ENCODE data around the gene CCDC70. TPM values are rescaled to one million over a fixed set of nuclear protein-coding genes. Genes with fewer than 3 reads are reported as not detected.

Gene CCDC70
- total and polyA plus RNA-seq, 9 donors: not detected

DNA sequence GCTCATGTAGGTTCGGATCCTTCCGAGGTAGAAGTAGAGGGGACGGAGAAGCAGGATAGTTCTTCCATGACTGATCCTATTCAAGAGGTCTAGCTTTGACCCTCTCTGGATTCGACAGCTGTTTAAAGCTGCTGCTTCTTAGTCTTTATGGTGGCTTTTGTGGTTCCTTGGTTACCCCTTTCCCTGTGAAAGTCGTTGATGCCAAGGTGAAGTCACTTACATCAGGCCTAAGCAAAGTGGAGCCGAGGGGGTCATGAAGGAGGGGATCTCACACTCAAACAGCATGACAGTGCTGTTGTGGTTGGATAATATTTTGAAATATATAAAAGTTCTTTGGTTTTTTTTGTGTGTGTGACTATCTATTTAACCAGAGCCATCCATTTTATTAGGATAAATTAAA is 8.1 kb downstream of the CCDC70 start:
- TF ChIP-seq EP300 (IDR thresholded peaks at IDR 0.05) (no peak), POLR2A (IDR thresholded peaks at IDR 0.05) (no peak)
- TF ChIP-seq, protein P1, sequence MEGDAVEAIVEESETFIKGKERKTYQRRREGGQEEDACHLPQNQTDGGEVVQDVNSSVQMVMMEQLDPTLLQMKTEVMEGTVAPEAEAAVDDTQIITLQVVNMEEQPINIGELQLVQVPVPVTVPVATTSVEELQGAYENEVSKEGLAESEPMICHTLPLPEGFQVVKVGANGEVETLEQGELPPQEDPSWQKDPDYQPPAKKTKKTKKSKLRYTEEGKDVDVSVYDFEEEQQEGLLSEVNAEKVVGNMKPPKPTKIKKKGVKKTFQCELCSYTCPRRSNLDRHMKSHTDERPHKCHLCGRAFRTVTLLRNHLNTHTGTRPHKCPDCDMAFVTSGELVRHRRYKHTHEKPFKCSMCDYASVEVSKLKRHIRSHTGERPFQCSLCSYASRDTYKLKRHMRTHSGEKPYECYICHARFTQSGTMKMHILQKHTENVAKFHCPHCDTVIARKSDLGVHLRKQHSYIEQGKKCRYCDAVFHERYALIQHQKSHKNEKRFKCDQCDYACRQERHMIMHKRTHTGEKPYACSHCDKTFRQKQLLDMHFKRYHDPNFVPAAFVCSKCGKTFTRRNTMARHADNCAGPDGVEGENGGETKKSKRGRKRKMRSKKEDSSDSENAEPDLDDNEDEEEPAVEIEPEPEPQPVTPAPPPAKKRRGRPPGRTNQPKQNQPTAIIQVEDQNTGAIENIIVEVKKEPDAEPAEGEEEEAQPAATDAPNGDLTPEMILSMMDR (IDR thresholded peaks at IDR 0.05): no peak
- intact Hi-C loops (cut with DNase I): no loop called here
- Histone ChIP-seq H3K27ac (no peak overlapping the region), H3K4me3 (no peak overlapping the region), H3K27me3 (no peaks in the 10 kb centered on the region), H3K4me1 (ENCODE audit: insufficient read depth) (no peaks in the 10 kb centered on the region), H3K9me3 (no peaks in the 10 kb centered on the region), H3K36me3 (no peaks in the 10 kb centered on the region)
- DNase-seq: no peak
- 81 to 89% (median 84%) methylated on average over 6 of the region's 6 CpGs for whole genome bisulfite sequencing, 3 donors

DNA sequence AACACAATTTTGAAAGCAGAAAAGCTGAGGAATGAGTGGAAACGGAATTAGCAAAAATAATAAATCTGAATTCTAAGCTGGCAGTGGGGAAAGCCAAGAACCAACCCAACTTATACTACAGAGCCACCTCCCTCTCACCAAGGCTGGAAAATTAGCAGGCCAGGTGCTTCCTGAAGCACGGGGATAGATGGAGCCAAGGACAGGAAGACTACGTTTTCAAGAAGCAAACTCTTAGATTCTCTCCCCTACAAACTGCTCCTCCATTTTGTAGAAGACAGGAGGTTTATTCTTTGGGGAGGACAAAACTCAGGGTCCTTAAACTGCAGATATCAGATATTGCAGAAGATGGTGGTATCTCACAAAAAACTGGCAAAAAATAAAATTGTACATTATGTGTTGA is 8.8 kb downstream of the CCDC70 start:
- no peaks in the 10 kb centered on the region for H3K27me3 ChIP-seq
- intact Hi-C loops (cut with DNase I): no loop called here
- no peaks in the 10 kb centered on the region for H3K9me3 ChIP-seq
- no peak overlapping the region for H3K27ac ChIP-seq
- no peaks in the 10 kb centered on the region for H3K36me3 ChIP-seq
- no peak for TF ChIP-seq POLR2A (IDR thresholded peaks at IDR 0.05)
- TF ChIP-seq, protein P1 (IDR thresholded peaks at IDR 0.05): no peak
- TF ChIP-seq EP300 (IDR thresholded peaks at IDR 0.05): no peak
- no peak for DNase-seq
- H3K4me1 ChIP-seq (ENCODE audit: insufficient read depth): no peaks in the 10 kb centered on the region
- H3K4me3 ChIP-seq: no peak overlapping the region
- WGBS, 3 donors: 66 to 76% (median 69%) methylated on average over 3 of the region's 3 CpGs

DNA sequence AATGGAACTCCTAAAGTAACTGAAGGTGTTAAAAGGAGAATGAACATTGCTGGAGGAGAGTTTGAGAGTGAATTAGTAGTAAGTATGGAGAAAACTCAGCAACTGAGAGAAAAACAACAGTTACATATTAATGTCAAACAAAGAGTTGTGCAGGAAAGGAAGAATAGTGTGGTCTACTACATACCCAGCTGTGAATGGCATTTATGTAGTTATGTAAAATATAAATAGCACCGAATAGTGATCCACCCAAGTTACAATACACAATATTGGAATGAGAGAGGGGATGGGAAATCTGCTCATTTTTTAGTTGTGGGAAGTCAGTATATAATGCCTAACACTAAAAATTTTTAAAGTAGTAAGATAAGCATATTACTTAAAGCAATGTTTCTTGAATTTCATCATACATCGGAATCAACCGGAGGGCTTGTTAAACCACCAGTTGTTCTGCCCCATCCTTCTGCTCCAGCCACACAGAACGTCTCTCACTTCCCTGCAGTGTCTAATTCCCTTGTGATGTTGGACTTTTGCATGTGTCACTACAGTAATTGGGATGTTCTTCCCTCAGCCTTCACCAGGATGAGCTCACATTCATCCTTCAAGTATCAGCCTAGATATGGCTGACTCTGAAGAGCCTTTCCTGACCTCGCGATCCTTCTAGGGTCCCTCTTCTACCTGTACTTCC is 11.5 kb downstream of the CCDC70 start:
- H3K4me3 ChIP-seq: no peak overlapping the region
- no peaks in the 10 kb centered on the region for H3K36me3 ChIP-seq
- WGBS, 3 donors: 93 to 95% (median 94%) methylated on average over 6 of the region's 6 CpGs
- H3K27me3 ChIP-seq: no peaks in the 10 kb centered on the region
- TF ChIP-seq, protein P1 (IDR thresholded peaks at IDR 0.05): no peak
- TF ChIP-seq POLR2A (IDR thresholded peaks at IDR 0.05): no peak
- TF ChIP-seq EP300 (IDR thresholded peaks at IDR 0.05): no peak
- intact Hi-C loops (cut with DNase I): no loop called here
- H3K27ac ChIP-seq: no peak overlapping the region
- no peak for DNase-seq
- no peaks in the 10 kb centered on the region for H3K9me3 ChIP-seq
- no peaks in the 10 kb centered on the region for H3K4me1 ChIP-seq (ENCODE audit: insufficient read depth)

DNA sequence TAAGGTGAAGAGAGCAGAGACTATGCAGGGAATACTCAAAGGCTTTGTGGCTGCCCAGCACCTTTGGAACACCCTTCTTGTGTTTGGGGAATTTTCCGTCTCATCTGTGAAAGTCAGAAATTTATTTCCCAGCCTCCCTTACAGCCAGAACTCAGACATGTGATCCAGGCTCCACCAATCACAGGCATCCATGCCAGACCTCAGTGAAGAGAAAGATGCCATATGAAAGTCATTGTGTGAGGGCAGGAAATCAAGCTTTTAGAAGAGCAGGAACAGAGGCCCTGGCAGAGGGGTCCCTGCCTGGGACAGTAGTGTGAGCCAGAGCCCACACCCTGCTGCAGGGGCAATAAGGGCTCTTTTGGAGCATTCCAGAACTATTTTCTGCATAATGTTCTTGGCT is 12.1 kb downstream of the CCDC70 start:
- Histone ChIP-seq H3K4me3 (no peak overlapping the region), H3K27me3 (no peaks in the 10 kb centered on the region), H3K4me1 (ENCODE audit: insufficient read depth) (no peaks in the 10 kb centered on the region), H3K27ac (no peak overlapping the region), H3K36me3 (no peaks in the 10 kb centered on the region), H3K9me3 (no peaks in the 10 kb centered on the region)
- TF ChIP-seq POLR2A (IDR thresholded peaks at IDR 0.05) (no peak), EP300 (IDR thresholded peaks at IDR 0.05) (no peak)
- TF ChIP-seq, protein P1 (IDR thresholded peaks at IDR 0.05): no peak
- intact Hi-C loops (cut with DNase I): no loop called here
- WGBS, 3 donors: 81 to 90% (median 87%) methylated on average over 1 of the region's 1 CpG
- no peak for DNase-seq
